GM12878 (cell line): ENCODE data around the gene ATG9A. TPM values are rescaled to one million over a fixed set of nuclear protein-coding genes. Genes with fewer than 3 reads are reported as not detected.

ENCODE experiments used
- ATAC-seq: fragments of 200-7000 bp; cut with Tn5 transposase; 3 replicates; pipeline ENCODE4 v1.9.1; 2020; ENCODE audit warnings: mild to moderate bottlenecking, moderate library complexity
- BruUV-seq: library from RNA; stranded (reverse); fragments of 400-500 nt; replicated peaks from 2 replicates; lab custom pipeline; 2021; lab: Mats Ljungman, UMichigan
- CTCF ChIA-PET: fragments of 300-600 bp; sonication (Branson Sonifier 250); formaldehyde crosslinking; extraction: SDS; loops from one replicate; lab custom pipeline; 2021; ENCODE audit warnings: inconsistent platforms; lab: Yijun Ruan, JAX
- POLR2A ChIA-PET: fragments of 350-600 bp; formaldehyde crosslinking; extraction: SDS; loops from one replicate; lab custom pipeline; 2021; ENCODE audit warnings: inconsistent platforms; lab: Charles Lee
- RAD21 ChIA-PET: fragments of 300-600 bp; sonication (Branson Sonifier 250); formaldehyde crosslinking; loops from one replicate; lab custom pipeline; 2023; ENCODE audit warnings: antibody characterized with exemption; ENCODE audit not compliant: unreplicated experiment; lab: Charles Lee
- SMC1A ChIA-PET: fragments of 300-600 bp; sonication (Branson Sonifier 250); formaldehyde crosslinking; loops from one replicate; lab custom pipeline; 2023; ENCODE audit not compliant: unreplicated experiment, uncharacterized antibody; lab: Charles Lee
- DNase-seq: peaks from one replicate; pipeline ENCODE4 v3.0.0-alpha.2; 2011; ENCODE audit warnings: low read depth, low spot score
- FAIRE-seq: peaks from 3 replicates; lab custom pipeline; 2011; peaks lifted over from hg19 to GRCh38; lab: Jason Lieb, UNC
- H2AFZ ChIP-seq: 2 replicates; pipeline ENCODE4 v1.6.0; 2011; ENCODE audit warnings: low read depth, low read length, control low read depth; ENCODE audit not compliant: control insufficient read depth
- H3K27ac ChIP-seq: 2 replicates; pipeline ENCODE4 v1.5.1; 2011; ENCODE audit warnings: control low read depth; ENCODE audit not compliant: control insufficient read depth, insufficient read depth
- H3K27me3 ChIP-seq, 2 experiments: replicated peaks in 1 of 2; 2 replicates each; pipeline versions ENCODE4 v1.6.0 to v1.6.1; 2011; ENCODE audit warnings: low read length in 1 of 2; ENCODE audit not compliant: control insufficient read depth in 2 of 2, insufficient read depth in 2 of 2
- H3K36me3 ChIP-seq, 2 experiments: 2 replicates each; pipeline ENCODE4 v1.5.1; 2011; ENCODE audit warnings: low read length in 1 of 2; ENCODE audit not compliant: control insufficient read depth in 2 of 2, insufficient read depth in 2 of 2
- H3K4me1 ChIP-seq: 2 replicates; pipeline ENCODE4 v1.6.1; 2011; ENCODE audit warnings: mild to moderate bottlenecking, low read length, moderate library complexity, mixed read lengths; ENCODE audit not compliant: control insufficient read depth, insufficient read depth
- H3K4me2 ChIP-seq: 2 replicates; pipeline ENCODE4 v1.6.0; 2011; ENCODE audit warnings: control low read depth; ENCODE audit not compliant: control insufficient read depth, insufficient read depth
- H3K4me3 ChIP-seq: fragments of 200-600 bp; sonication (generic); 2 replicates; pipeline ENCODE4 v1.5.1; 2016
- H3K79me2 ChIP-seq: 2 replicates; pipeline ENCODE4 v1.6.0; 2011; ENCODE audit warnings: low read length; ENCODE audit not compliant: control insufficient read depth, insufficient read depth
- H3K9ac ChIP-seq: 2 replicates; pipeline ENCODE4 v1.8.0; 2011; ENCODE audit warnings: low read length, control low read depth, mixed read lengths; ENCODE audit not compliant: control insufficient read depth, insufficient read depth
- H3K9me3 ChIP-seq: replicated peaks from 3 replicates; pipeline ENCODE4 v1.5.1; 2011; ENCODE audit warnings: mild to moderate bottlenecking, low read length; ENCODE audit not compliant: control insufficient read depth, insufficient read depth
- H4K20me1 ChIP-seq: 2 replicates; pipeline ENCODE4 v1.6.0; 2011; ENCODE audit not compliant: control insufficient read depth, insufficient read depth
- BRCA1 ChIP-seq: IDR thresholded peaks from 2 replicates; pipeline ENCODE4 v1.6.1; 2011; ENCODE audit warnings: low read depth, low read length, improper control_type of control experiment
- CBX3 ChIP-seq: fragments of 200-600 bp; sonication (generic); IDR thresholded peaks from 2 replicates; pipeline ENCODE4 v1.6.1; 2016; ENCODE audit warnings: low read depth, borderline replicate concordance
- CREM ChIP-seq: IDR thresholded peaks from 2 replicates; pipeline ENCODE4 v1.6.1; 2014; ENCODE audit warnings: antibody characterized with exemption, low read depth
- EP300 ChIP-seq, 2 experiments: fragments of 150-350 bp in 1 of 2; IDR thresholded peaks; 2 replicates each; pipeline ENCODE4 v1.6.1; 2011 to 2012; ENCODE audit warnings: low read depth in 2 of 2, low read length in 2 of 2, borderline replicate concordance in 1 of 2, improper control_type of control experiment in 1 of 2, inconsistent platforms in 1 of 2; ENCODE audit not compliant: control insufficient read depth in 1 of 2
- LARP7 ChIP-seq: fragments of 450-650 bp; IDR thresholded peaks from 2 replicates; pipeline ENCODE4 v1.6.1; 2017; ENCODE audit warnings: mild to moderate bottlenecking
- MXI1 ChIP-seq: fragments of 150-350 bp; IDR thresholded peaks from 2 replicates; pipeline ENCODE4 v1.6.1; 2011; ENCODE audit warnings: low read depth, mild to moderate bottlenecking, inconsistent platforms, low read length, improper control_type of control experiment
- NR2F1 ChIP-seq: fragments of 450-650 bp; conservative IDR thresholded peaks from 2 replicates; pipeline ENCODE4 v1.6.1; 2017; ENCODE audit warnings: mild to moderate bottlenecking
- SIX5 ChIP-seq: IDR thresholded peaks from 2 replicates; pipeline ENCODE4 v1.6.1; 2011; ENCODE audit warnings: mild to moderate bottlenecking, low read depth, low read length, moderate library complexity; ENCODE audit not compliant: severe bottlenecking
- SP1 ChIP-seq: IDR thresholded peaks from one replicate; pipeline ENCODE4 v1.6.1; 2011; ENCODE audit warnings: low read depth, low read length
- TCF3 ChIP-seq: IDR thresholded peaks from 2 replicates; pipeline ENCODE4 v1.6.1; 2012; ENCODE audit warnings: low read depth, mild to moderate bottlenecking, low read length, borderline replicate concordance; ENCODE audit not compliant: insufficient read depth
- WGBS: methylation state at CpG from one replicate; pipeline ENCODE4 v1.1.6; 2016; ENCODE audit warnings: low lambda C conversion rate; ENCODE audit not compliant: insufficient replicate concordance, insufficient coverage; ENCODE audit errors: missing lambda C conversion rate; 5-methylcytosine and 5-hydroxymethylcytosine counted together
- in situ Hi-C: fragments of 300-500 bp; cut with MboI; formaldehyde crosslinking; loops from 9 replicates; pipeline ENCODE4 v1.14.3; 2018; ENCODE audit warnings: mixed read lengths
- intact Hi-C: fragments of 100-400 bp; cut with micrococcal nuclease; formaldehyde crosslinking; loops from one replicate; pipeline ENCODE4 v1.14.2; 2022; ENCODE audit not compliant: unreplicated experiment
- polyA plus RNA-seq, 11 experiments: library from polyadenylated mRNA; depleted of rRNA in 4 of 11; unstranded in 6 of 11; stranded (reverse) in 5 of 11; fragments of >200 nt; fragmentation: Nextera tagmentation in 4 of 11; fragmentation: Illumina TruSeq in 1 of 11; extraction: Ambion mirVana in 4 of 11; extraction: Trizol in 1 of 11; gene quantifications; 1 replicate in 1 of 11; 2 replicates in 10 of 11; pipeline versions ENCODE4 v1.2.1 to v1.2.3, GENCODE V29; 2011 to 2016; ENCODE audit warnings: inconsistent platforms in 2 of 11, missing spikeins in 2 of 11, low read depth in 1 of 11
- total RNA-seq, 4 experiments: library from RNA; depleted of rRNA in 3 of 4; stranded (reverse); fragments of >200 nt in 3 of 4; fragmentation: Illumina TruSeq in 1 of 4; extraction: Trizol in 1 of 4; gene quantifications; 2 replicates each; pipeline versions ENCODE4 v1.2.1 to v1.2.3, GENCODE V29; 2013 to 2021
- TF ChIP-seq, protein P1 (sequence below): fragments of 450-650 bp; IDR thresholded peaks from 2 replicates; pipeline ENCODE4 v1.6.1; 2017; ENCODE audit warnings: borderline replicate concordance
- TF ChIP-seq, protein P2 (sequence below): fragments of 450-650 bp; IDR thresholded peaks from 2 replicates; pipeline ENCODE4 v1.6.1; 2018; ENCODE audit warnings: borderline replicate concordance, mild to moderate bottlenecking; ENCODE audit not compliant: partially characterized antibody
- TF ChIP-seq, protein P3 (sequence below): fragments of 450-650 bp; IDR thresholded peaks from 2 replicates; pipeline ENCODE4 v1.6.1; 2016; ENCODE audit warnings: mild to moderate bottlenecking, moderate library complexity, borderline replicate concordance

The ATG9A gene
- total and polyA plus RNA-seq, 10 of the 15 experiments (the other 5 are each of a cell fraction or from before 2014, with no cell fraction given) = 0.16 to 37.5 (median 14.6) TPM; not detected in 1

DNA sequence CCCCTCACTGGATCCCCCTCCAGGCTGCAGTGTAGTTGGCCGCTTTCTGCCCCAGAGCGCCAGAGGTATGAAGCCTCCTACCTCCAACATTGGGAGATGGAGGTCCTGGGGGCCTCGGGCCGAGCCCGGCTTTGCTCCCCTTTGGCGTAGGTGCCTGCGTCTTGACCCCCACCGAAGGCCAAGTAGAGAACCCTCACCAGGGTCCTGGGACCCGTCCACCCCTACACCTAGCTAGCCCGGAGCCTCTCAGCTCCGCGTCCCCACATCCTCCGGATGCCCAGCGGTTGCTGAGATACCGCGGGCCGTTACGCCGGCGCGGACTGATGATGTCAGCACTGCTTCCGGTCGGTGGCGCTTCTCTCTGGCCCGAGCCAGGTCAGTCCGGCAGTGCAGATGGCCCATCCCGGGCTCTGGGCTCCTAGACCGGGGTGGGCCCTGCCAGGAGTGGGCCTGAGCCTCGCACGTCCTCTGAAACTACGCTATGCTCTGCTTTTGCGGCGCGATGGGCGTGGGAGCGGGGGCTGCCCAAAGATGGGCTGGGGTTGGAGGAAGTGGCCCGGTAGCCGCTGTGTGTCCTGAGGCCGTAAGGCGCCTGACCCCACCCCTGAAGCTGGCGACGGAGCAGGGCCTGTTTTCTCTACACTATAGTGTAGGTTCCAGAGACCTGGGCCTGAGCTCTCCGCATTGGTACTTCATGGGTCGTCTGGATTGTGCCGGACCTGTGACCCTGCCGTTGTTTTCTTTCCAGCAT is 15.9 kb upstream of the ATG9A start, which contains the start of the genes GLB1L and STK16:
Gene GLB1L (minus strand): TSS at position 297 of the 751 bp plus-strand sequence. CDS start 1,871 bp downstream, outside the sequence.
Gene STK16 (plus strand): TSS at position 332 of the 751 bp plus-strand sequence. CDS start 521 bp downstream, outside the sequence.
- Histone ChIP-seq H3K4me2 (peak within 1 kb of the TSS; percentile 89), H4K20me1 (0 out of 2 replicates have a peak, but pooled peaks cover 4% of the 10 kb centered on the region), H3K4me3 (peak within 1 kb of the TSS; percentile 90), H3K9ac (peak within 1 kb of the TSS; percentile 77), H3K79me2 (peaks cover 28% of the 10 kb centered on the region), H3K36me3 (peaks cover 7 to 15% of the 10 kb centered on the region in 2 experiments), H3K27me3 (no peaks in the 10 kb centered on the region), H3K9me3 (no peaks in the 10 kb centered on the region), H2AFZ (peak within 1 kb of the TSS; percentile 87), H3K4me1 (peaks cover 44% of the 10 kb centered on the region), H3K27ac (peak within 1 kb of the TSS; percentile 70)
- ChIA-PET POLR2A (interaction anchor here (0.9 to 3.0 kb wide), 16 partner anchors 10 to 360 kb away, joined by 3 to 31 read pairs (median 7); partner anchors contain the start of genes ABCB6, ANKZF1, ATG9A and CNPPD1), CTCF (interaction anchor here (0.9 to 3.4 kb wide), 13 partner anchors 8 to 89 kb away, joined by 3 to 40 read pairs (median 4); partner anchors contain the start of genes ANKZF1, ATG9A, DNAJB2 and TUBA4A), SMC1A (interaction anchor here (0.8 to 2.5 kb wide), 14 partner anchors 10 to 71 kb away, joined by 3 to 16 read pairs (median 6); partner anchors contain the start of genes ABCB6, ANKZF1, ATG9A and CNPPD1), RAD21 (interaction anchor here (1.1 to 2.3 kb wide), 9 partner anchors 8 to 75 kb away, joined by 4 to 20 read pairs (median 5); partner anchors contain the start of genes ANKZF1, ATG9A, DNAJB2 and TUBA4A)
- intact Hi-C loops (no loop called here), in situ Hi-C loops (no loop called here)
- peak; percentile 75 for FAIRE-seq
- peak; percentile 75 for DNase-seq
- peak; percentile 83 for ATAC-seq
- BruUV-seq = TSS peak; percentile 81
- WGBS = 3% methylated on average over 44 of the region's 46 CpGs
- TF ChIP-seq LARP7 (peak; percentile 90), MXI1 (peak; percentile 76), CBX3 (no peak), EP300 (IDR thresholded peaks at IDR 0.05; ENCODE audit: borderline replicate concordance in 1 of 2, control insufficient read depth in 1 of 2, low read depth in 2 of 2, low read length in 2 of 2) (no peak), NR2F1 (peak; percentile 50), CREM (peak; percentile 99), TCF3 (0 out of 2 replicates have a peak, but pooled peaks have one; percentile 29), BRCA1 (peak; percentile 28; the same call in 1 of the 2 replicates), SP1 (no peak), SIX5 (peak; percentile 38)
- TF ChIP-seq, protein P1, sequence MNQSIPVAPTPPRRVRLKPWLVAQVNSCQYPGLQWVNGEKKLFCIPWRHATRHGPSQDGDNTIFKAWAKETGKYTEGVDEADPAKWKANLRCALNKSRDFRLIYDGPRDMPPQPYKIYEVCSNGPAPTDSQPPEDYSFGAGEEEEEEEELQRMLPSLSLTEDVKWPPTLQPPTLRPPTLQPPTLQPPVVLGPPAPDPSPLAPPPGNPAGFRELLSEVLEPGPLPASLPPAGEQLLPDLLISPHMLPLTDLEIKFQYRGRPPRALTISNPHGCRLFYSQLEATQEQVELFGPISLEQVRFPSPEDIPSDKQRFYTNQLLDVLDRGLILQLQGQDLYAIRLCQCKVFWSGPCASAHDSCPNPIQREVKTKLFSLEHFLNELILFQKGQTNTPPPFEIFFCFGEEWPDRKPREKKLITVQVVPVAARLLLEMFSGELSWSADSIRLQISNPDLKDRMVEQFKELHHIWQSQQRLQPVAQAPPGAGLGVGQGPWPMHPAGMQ = no peak
- TF ChIP-seq, protein P2, sequence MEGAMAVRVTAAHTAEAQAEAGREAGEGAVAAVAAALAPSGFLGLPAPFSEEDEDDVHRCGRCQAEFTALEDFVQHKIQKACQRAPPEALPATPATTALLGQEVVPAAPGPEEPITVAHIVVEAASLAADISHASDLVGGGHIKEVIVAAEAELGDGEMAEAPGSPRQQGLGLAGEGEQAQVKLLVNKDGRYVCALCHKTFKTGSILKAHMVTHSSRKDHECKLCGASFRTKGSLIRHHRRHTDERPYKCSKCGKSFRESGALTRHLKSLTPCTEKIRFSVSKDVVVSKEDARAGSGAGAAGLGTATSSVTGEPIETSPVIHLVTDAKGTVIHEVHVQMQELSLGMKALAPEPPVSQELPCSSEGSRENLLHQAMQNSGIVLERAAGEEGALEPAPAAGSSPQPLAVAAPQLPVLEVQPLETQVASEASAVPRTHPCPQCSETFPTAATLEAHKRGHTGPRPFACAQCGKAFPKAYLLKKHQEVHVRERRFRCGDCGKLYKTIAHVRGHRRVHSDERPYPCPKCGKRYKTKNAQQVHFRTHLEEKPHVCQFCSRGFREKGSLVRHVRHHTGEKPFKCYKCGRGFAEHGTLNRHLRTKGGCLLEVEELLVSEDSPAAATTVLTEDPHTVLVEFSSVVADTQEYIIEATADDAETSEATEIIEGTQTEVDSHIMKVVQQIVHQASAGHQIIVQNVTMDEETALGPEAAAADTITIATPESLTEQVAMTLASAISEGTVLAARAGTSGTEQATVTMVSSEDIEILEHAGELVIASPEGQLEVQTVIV = no peak
- TF ChIP-seq, protein P3, sequence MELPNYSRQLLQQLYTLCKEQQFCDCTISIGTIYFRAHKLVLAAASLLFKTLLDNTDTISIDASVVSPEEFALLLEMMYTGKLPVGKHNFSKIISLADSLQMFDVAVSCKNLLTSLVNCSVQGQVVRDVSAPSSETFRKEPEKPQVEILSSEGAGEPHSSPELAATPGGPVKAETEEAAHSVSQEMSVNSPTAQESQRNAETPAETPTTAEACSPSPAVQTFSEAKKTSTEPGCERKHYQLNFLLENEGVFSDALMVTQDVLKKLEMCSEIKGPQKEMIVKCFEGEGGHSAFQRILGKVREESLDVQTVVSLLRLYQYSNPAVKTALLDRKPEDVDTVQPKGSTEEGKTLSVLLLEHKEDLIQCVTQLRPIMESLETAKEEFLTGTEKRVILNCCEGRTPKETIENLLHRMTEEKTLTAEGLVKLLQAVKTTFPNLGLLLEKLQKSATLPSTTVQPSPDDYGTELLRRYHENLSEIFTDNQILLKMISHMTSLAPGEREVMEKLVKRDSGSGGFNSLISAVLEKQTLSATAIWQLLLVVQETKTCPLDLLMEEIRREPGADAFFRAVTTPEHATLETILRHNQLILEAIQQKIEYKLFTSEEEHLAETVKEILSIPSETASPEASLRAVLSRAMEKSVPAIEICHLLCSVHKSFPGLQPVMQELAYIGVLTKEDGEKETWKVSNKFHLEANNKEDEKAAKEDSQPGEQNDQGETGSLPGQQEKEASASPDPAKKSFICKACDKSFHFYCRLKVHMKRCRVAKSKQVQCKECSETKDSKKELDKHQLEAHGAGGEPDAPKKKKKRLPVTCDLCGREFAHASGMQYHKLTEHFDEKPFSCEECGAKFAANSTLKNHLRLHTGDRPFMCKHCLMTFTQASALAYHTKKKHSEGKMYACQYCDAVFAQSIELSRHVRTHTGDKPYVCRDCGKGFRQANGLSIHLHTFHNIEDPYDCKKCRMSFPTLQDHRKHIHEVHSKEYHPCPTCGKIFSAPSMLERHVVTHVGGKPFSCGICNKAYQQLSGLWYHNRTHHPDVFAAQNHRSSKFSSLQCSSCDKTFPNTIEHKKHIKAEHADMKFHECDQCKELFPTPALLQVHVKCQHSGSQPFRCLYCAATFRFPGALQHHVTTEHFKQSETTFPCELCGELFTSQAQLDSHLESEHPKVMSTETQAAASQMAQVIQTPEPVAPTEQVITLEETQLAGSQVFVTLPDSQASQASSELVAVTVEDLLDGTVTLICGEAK = peak; percentile 90
